Nephron progenitor cell (in vitro differentiated cells): Measurements from ENCODE around the gene CA14.

Experiments used
- DNase-seq: peaks from one replicate; pipeline ENCODE4 v3.0.0; 2021
- H3K27ac Mint-ChIP-seq: 2 replicates; pipeline ENCODE4 v1.8.0; 2021; ENCODE audit warnings: mild to moderate bottlenecking, moderate library complexity, mixed read lengths
- H3K27me3 Mint-ChIP-seq: 2 replicates; pipeline ENCODE4 v1.8.0; 2021; ENCODE audit warnings: mild to moderate bottlenecking, low read depth, mixed read lengths; ENCODE audit not compliant: poor library complexity
- H3K36me3 Mint-ChIP-seq: 2 replicates; pipeline ENCODE4 v1.8.0; 2021; ENCODE audit warnings: low read depth, mixed read lengths
- H3K4me1 Mint-ChIP-seq: 2 replicates; pipeline ENCODE4 v1.8.0; 2021; ENCODE audit warnings: mixed read lengths
- H3K4me3 Mint-ChIP-seq: 2 replicates; pipeline ENCODE4 v1.8.0; 2021; ENCODE audit warnings: mild to moderate bottlenecking, moderate library complexity, mixed read lengths
- H3K9me3 Mint-ChIP-seq: 2 replicates; pipeline ENCODE4 v1.8.0; 2021; ENCODE audit warnings: mild to moderate bottlenecking, moderate library complexity, mixed read lengths
- TF ChIP-seq, protein P1 (sequence below): fragments of 200-600 bp; sonication (generic); IDR thresholded peaks from 2 replicates; pipeline ENCODE4 v1.5.0; 2021; ENCODE audit warnings: antibody characterized with exemption

The CA14 gene

DNA sequence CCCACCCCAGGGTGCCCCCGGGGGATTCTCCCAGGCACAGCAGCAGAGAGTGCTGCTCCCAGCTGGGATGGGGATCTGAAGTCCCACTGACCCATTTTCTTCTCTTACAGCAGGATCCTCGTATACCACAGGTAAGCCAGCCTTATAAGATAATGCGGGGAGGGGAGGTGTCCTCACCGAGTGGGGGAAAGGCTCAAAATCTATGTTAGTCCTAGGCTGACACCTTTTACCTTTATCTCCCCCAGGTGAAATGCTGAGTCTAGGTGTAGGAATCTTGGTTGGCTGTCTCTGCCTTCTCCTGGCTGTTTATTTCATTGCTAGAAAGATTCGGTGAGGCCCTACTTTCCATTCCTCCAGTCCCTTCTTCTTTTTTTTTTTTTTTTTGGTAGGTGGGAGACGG, 6.0 kb downstream of the CA14 start:
- Mint-ChIP-seq H3K36me3 (peaks cover 35% of the 10 kb centered on the region), H3K27ac (no peak overlapping the region), H3K4me1 (peaks cover 55% of the 10 kb centered on the region), H3K4me3 (no peak overlapping the region), H3K27me3 (peaks cover 5% of the 10 kb centered on the region), H3K9me3 (no peaks in the 10 kb centered on the region)
- TF ChIP-seq, protein P1, sequence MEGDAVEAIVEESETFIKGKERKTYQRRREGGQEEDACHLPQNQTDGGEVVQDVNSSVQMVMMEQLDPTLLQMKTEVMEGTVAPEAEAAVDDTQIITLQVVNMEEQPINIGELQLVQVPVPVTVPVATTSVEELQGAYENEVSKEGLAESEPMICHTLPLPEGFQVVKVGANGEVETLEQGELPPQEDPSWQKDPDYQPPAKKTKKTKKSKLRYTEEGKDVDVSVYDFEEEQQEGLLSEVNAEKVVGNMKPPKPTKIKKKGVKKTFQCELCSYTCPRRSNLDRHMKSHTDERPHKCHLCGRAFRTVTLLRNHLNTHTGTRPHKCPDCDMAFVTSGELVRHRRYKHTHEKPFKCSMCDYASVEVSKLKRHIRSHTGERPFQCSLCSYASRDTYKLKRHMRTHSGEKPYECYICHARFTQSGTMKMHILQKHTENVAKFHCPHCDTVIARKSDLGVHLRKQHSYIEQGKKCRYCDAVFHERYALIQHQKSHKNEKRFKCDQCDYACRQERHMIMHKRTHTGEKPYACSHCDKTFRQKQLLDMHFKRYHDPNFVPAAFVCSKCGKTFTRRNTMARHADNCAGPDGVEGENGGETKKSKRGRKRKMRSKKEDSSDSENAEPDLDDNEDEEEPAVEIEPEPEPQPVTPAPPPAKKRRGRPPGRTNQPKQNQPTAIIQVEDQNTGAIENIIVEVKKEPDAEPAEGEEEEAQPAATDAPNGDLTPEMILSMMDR = no peak
- DNase-seq = no peak

DNA sequence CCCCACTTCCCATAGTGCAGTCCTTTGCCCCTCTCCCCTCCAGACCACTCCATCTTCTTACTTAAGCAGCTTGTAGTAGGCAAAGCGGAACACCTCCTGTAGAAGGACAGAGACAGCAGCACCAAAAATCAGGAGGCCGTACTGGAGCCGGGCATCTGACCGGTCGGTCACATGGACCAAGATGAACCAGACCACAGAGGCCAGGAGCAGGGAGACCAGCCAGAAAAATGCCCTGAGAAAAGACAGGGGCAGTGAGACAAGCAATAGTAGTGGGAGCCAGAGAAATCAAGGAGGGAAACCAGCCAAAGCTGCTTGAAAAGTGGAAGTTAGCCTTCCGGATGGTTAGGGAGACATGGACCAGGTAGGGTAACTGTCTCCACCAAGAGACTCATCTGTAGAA, 10.3 kb downstream of the CA14 start:
- Mint-ChIP-seq H3K4me3 (peak overlapping the region; percentile 97), H3K4me1 (peaks cover 51% of the 10 kb centered on the region), H3K27ac (peak overlapping the region; percentile 81)

DNA sequence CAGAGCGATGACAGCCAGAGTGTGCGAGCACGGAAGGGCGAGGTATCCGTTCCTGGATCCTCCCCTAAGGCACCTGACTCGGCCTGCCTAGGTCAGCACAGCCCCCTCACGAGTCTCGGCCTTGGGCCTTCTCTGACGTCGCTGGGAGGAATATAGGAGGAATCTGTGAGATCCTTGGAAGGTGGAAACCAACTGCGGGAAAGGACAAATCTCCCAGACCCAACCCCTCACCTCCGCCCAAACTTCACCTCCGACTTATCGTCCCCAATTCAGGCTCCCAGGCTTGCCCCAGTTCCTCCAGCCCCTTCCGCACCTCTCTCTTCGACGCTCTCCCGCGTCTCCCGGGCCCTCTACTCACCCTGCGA, 10.7 kb downstream of the CA14 start:
- no peak for DNase-seq
- H3K9me3 Mint-ChIP-seq = no peaks in the 10 kb centered on the region
- TF ChIP-seq, protein P1 = no peak
- H3K4me1 Mint-ChIP-seq = peaks cover 56% of the 10 kb centered on the region
- H3K27me3 Mint-ChIP-seq = peaks cover 7% of the 10 kb centered on the region
- H3K27ac Mint-ChIP-seq = peak overlapping the region; percentile 81
- peak overlapping the region; percentile 97 for H3K4me3 Mint-ChIP-seq
- peaks cover 23% of the 10 kb centered on the region for H3K36me3 Mint-ChIP-seq

More for the DNA sequence above, 10.3 kb downstream of the CA14 start:
- Mint-ChIP-seq H3K36me3 (peaks cover 27% of the 10 kb centered on the region), H3K27me3 (peaks cover 7% of the 10 kb centered on the region), H3K9me3 (no peaks in the 10 kb centered on the region)
- DNase-seq = no peak
- TF ChIP-seq, protein P1 = no peak

DNA sequence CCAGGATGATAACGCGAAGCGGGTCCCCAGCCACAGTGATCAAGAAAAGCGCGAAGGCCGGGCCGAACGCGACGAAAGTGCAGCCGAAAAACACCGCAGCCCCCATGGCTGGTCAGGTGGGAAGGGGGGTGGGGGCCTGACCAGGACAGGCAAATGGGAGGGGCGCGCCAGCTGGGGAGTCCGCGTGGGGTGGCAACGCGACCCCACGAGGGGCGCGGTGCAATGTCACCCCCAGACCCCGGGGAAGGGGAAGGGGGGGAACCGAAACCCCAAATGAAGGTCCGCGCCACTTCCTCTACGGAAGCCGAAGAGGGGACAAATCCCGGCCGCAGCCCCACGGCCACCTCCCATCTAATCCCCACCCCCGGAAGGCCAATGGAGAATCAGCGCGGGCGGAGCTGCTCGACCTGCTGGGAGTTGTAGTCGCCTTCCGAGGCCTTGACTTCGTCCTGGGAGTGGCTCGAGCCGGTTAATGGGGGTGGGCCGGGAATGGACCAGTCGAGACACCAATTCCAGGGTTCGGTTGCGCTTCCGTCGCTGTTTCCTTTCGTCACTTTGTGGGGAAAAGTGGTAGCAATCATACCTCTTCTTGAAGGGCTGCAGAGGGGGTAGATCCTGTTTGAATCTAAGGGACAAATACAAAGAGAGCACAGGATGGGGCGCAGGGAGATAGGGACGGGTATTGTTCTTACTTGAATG, 11.3 kb downstream of the CA14 start, which contains the start of gene APH1A:
Gene APH1A, minus strand, starts transcription at position 312 of the 699 bp plus-strand sequence. Its CDS starts 206 bp downstream, at position 106.
- TF ChIP-seq, protein P1 = no peak
- Mint-ChIP-seq H3K4me1 (peaks cover 61% of the 10 kb centered on the region), H3K9me3 (no peaks in the 10 kb centered on the region), H3K4me3 (peak within 1 kb of the TSS; percentile 97), H3K36me3 (peaks cover 22% of the 10 kb centered on the region), H3K27ac (peak within 1 kb of the TSS; percentile 91), H3K27me3 (peaks cover 7% of the 10 kb centered on the region)
- peak; percentile 89 for DNase-seq

DNA sequence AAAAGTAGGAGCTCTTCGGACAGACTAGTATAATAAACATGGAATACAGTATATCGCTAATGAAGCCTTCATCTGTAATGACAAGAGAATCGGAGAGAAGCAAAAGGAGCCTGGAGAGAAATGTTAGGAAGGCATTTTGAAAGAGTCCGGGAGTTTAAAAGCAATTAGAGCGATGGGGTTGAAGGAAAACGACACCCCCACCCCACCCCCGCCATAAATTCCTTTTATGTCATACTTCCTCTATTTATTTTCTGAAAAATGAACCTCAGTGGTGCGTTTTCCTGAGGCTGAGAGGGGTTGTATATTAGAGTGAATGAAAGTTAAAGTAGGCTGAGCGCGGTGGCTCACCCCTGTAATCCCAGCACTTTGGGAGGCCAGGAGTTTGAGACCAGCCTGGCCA, 11.9 kb downstream of the CA14 start:
- Mint-ChIP-seq H3K36me3 (peaks cover 21% of the 10 kb centered on the region), H3K4me3 (peak overlapping the region; percentile 97), H3K9me3 (no peaks in the 10 kb centered on the region), H3K27ac (peak overlapping the region; percentile 91), H3K4me1 (peaks cover 63% of the 10 kb centered on the region), H3K27me3 (peaks cover 7% of the 10 kb centered on the region)
- TF ChIP-seq, protein P1 = no peak
- DNase-seq = no peak
